IMR-90 (cell line): ENCODE results near the gene SLC39A6. TPM values are rescaled to one million over a fixed set of nuclear protein-coding genes. Genes with fewer than 3 reads are reported as not detected.

Source experiments
- ATAC-seq: fragments of 200-7000 bp; cut with Tn5 transposase; 2 replicates; pipeline ENCODE4 v1.9.1; 2020; ENCODE audit warnings: low read depth, mild to moderate bottlenecking, moderate library complexity
- BruUV-seq: library from RNA; stranded (reverse); fragments of 400-500 nt; replicated peaks from 2 replicates; lab custom pipeline; 2021; lab: Mats Ljungman, UMichigan
- CTCF ChIA-PET: fragments of 300-600 bp; formaldehyde crosslinking; extraction: SDS; loops from one replicate; lab custom pipeline; 2021; ENCODE audit warnings: antibody characterized with exemption; lab: Yijun Ruan, JAX
- POLR2A ChIA-PET: fragments of 300-600 bp; sonication (Branson Sonifier 250); formaldehyde crosslinking; loops from one replicate; lab custom pipeline; 2022; ENCODE audit warnings: antibody characterized with exemption; ENCODE audit not compliant: unreplicated experiment; lab: Charles Lee
- DNase-seq: peaks from one replicate; pipeline ENCODE4 v3.0.0; 2013
- H2AFZ ChIP-seq: replicated peaks from 2 replicates; pipeline ENCODE3; 2013; ENCODE audit warnings: low read length, mild to moderate bottlenecking; ENCODE audit not compliant: poor library complexity
- H2AK5ac ChIP-seq: 2 replicates; pipeline ENCODE4 v1.6.1; 2013; ENCODE audit warnings: low read depth, low read length, inconsistent platforms
- H2AK9ac ChIP-seq: replicated peaks from 2 replicates; pipeline ENCODE3; 2013; ENCODE audit warnings: mild to moderate bottlenecking, low read depth, low read length, moderate library complexity; ENCODE audit not compliant: poor library complexity
- H2BK120ac ChIP-seq: 2 replicates; pipeline ENCODE4 v1.6.1; 2013; ENCODE audit warnings: low read depth, low read length, inconsistent platforms
- H2BK15ac ChIP-seq: 3 replicates; pipeline ENCODE4 v1.6.1; 2013; ENCODE audit warnings: low read depth, low read length, inconsistent platforms
- H2BK20ac ChIP-seq: 2 replicates; pipeline ENCODE4 v1.6.1; 2013; ENCODE audit warnings: low read depth, mild to moderate bottlenecking, inconsistent platforms, low read length, moderate library complexity
- H2BK5ac ChIP-seq: 2 replicates; pipeline ENCODE4 v1.6.1; 2013; ENCODE audit warnings: mild to moderate bottlenecking, low read depth, low read length, inconsistent platforms; ENCODE audit not compliant: poor library complexity, severe bottlenecking
- H3K14ac ChIP-seq: replicated peaks from 2 replicates; pipeline ENCODE4 v1.6.1; 2013; ENCODE audit warnings: low read depth, low read length, inconsistent platforms
- H3K18ac ChIP-seq: 2 replicates; pipeline ENCODE4 v1.6.1; 2013; ENCODE audit warnings: low read depth, low read length, control low read depth
- H3K23ac ChIP-seq: 2 replicates; pipeline ENCODE4 v1.6.1; 2013; ENCODE audit warnings: low read depth, low read length, inconsistent platforms
- H3K27ac ChIP-seq: 2 replicates; pipeline ENCODE4 v1.5.1; 2013; ENCODE audit warnings: mild to moderate bottlenecking, control low read depth, low read length; ENCODE audit not compliant: insufficient read depth
- H3K27me3 ChIP-seq: 2 replicates; pipeline ENCODE4 v1.6.1; 2013; ENCODE audit warnings: low read length; ENCODE audit not compliant: control insufficient read depth, insufficient read depth
- H3K36me3 ChIP-seq: 2 replicates; pipeline ENCODE4 v1.6.1; 2013; ENCODE audit warnings: low read length, mixed read lengths; ENCODE audit not compliant: control insufficient read depth, insufficient read depth
- H3K4ac ChIP-seq: 2 replicates; pipeline ENCODE4 v1.6.1; 2013; ENCODE audit warnings: low read depth, low read length, inconsistent platforms
- H3K4me1 ChIP-seq: 2 replicates; pipeline ENCODE4 v1.6.1; 2013; ENCODE audit warnings: low read length, mixed read lengths; ENCODE audit not compliant: control insufficient read depth, insufficient read depth
- H3K4me2 ChIP-seq: 2 replicates; pipeline ENCODE4 v1.6.1; 2013; ENCODE audit warnings: low read depth, mild to moderate bottlenecking, control low read depth, low read length, moderate library complexity
- H3K4me3 ChIP-seq: 2 replicates; pipeline ENCODE4 v1.5.1; 2013; ENCODE audit warnings: low read depth, mild to moderate bottlenecking, control low read depth, low read length, moderate library complexity; ENCODE audit not compliant: insufficient read depth
- H3K56ac ChIP-seq: 2 replicates; pipeline ENCODE4 v1.6.1; 2013; ENCODE audit warnings: low read length, inconsistent platforms; ENCODE audit not compliant: insufficient read depth; ENCODE audit errors: extremely low read depth
- H3K79me1 ChIP-seq, 2 experiments: 2 replicates each; pipeline ENCODE4 v1.6.1; 2013; ENCODE audit warnings: low read length in 2 of 2, inconsistent platforms in 1 of 2, low read depth in 1 of 2
- H3K9ac ChIP-seq: 2 replicates; pipeline ENCODE4 v1.6.1; 2013; ENCODE audit warnings: low read depth, low read length, control low read depth
- H3K9me1 ChIP-seq: 2 replicates; pipeline ENCODE4 v1.6.1; 2013; ENCODE audit warnings: low read length, inconsistent platforms; ENCODE audit not compliant: insufficient read depth
- H3K9me3 ChIP-seq: 2 replicates; pipeline ENCODE4 v1.6.1; 2013; ENCODE audit warnings: low read length; ENCODE audit not compliant: control insufficient read depth, insufficient read depth
- H4K20me1 ChIP-seq: 2 replicates; pipeline ENCODE4 v1.6.1; 2013; ENCODE audit warnings: low read length, inconsistent platforms; ENCODE audit not compliant: insufficient read depth
- H4K5ac ChIP-seq: 2 replicates; pipeline ENCODE4 v1.6.1; 2013; ENCODE audit warnings: mild to moderate bottlenecking, low read depth, low read length, control low read depth
- H4K8ac ChIP-seq, 2 experiments: 2 replicates each; pipeline ENCODE4 v1.6.1; 2013; ENCODE audit warnings: low read depth in 2 of 2, low read length in 2 of 2, control low read depth in 1 of 2, inconsistent platforms in 1 of 2
- H4K91ac ChIP-seq: 2 replicates; pipeline ENCODE4 v1.6.1; 2013; ENCODE audit warnings: low read depth, low read length, inconsistent platforms; ENCODE audit not compliant: insufficient read depth
- MAZ ChIP-seq: IDR thresholded peaks from 2 replicates; pipeline ENCODE4 v1.6.1; 2012; ENCODE audit warnings: low read depth, mild to moderate bottlenecking, low read length, improper control_type of control experiment, moderate library complexity, borderline replicate concordance
- NFE2L2 ChIP-seq: fragments of 150-350 bp; IDR thresholded peaks from 2 replicates; pipeline ENCODE4 v1.6.1; 2016; ENCODE audit warnings: low read depth, mild to moderate bottlenecking, low read length
- RAD21 ChIP-seq: IDR thresholded peaks from 2 replicates; pipeline ENCODE4 v1.6.1; 2012; ENCODE audit warnings: low read length, improper control_type of control experiment
- RCOR1 ChIP-seq: IDR thresholded peaks from 2 replicates; pipeline ENCODE4 v1.6.1; 2012; ENCODE audit warnings: mild to moderate bottlenecking, low read length, improper control_type of control experiment; ENCODE audit not compliant: insufficient replicate concordance
- WGBS, 2 experiments: methylation state at CpG; one replicate each; pipeline versions ENCODE4 v1.1.5 to v1.1.7; 2013; ENCODE audit warnings: missing lambda C conversion rate in 2 of 2; ENCODE audit not compliant: insufficient read length in 1 of 2; ENCODE audit errors: extremely low coverage in 2 of 2; 5-methylcytosine and 5-hydroxymethylcytosine counted together
- dilution Hi-C: fragments of 300-500 bp; cut with HindIII; formaldehyde crosslinking; loops from one replicate; pipeline ENCODE4 v1.14.3; 2018; ENCODE audit warnings: low sequenced_read_pairs; ENCODE audit not compliant: unreplicated experiment
- in situ Hi-C: fragments of 300-500 bp; cut with MboI; formaldehyde crosslinking; loops from 3 replicates; pipeline ENCODE4 v1.14.3; 2019; ENCODE audit warnings: low sequenced_read_pairs, inconsistent platforms, mixed read lengths
- intact Hi-C: fragments of 100-400 bp; cut with micrococcal nuclease; formaldehyde crosslinking; loops from 2 replicates; pipeline ENCODE4 v1.10.0; 2022
- polyA plus RNA-seq, 3 experiments: library from polyadenylated mRNA; depleted of rRNA; stranded (reverse); fragments of >200 nt; gene quantifications; 2 replicates each; pipeline ENCODE4 v1.2.3, GENCODE V29; 2012; ENCODE audit warnings: low replicate concordance in 1 of 3
- total RNA-seq: library from RNA; depleted of rRNA; stranded (reverse); fragments of >200 nt; gene quantifications from 2 replicates; pipeline ENCODE4 v1.2.3, GENCODE V29; 2012
- TF ChIP-seq, protein P1 (sequence below): fragments of 150-350 bp; IDR thresholded peaks from 2 replicates; pipeline ENCODE4 v1.6.1; 2016; ENCODE audit warnings: low read depth, mild to moderate bottlenecking, low read length, moderate library complexity, borderline replicate concordance
- TF ChIP-seq, protein P2 (sequence below): fragments of 150-350 bp; IDR thresholded peaks from 2 replicates; pipeline ENCODE4 v1.6.1; 2017; ENCODE audit warnings: mild to moderate bottlenecking, antibody characterized with exemption, low read length, low read depth

The SLC39A6 gene
- total and polyA plus RNA-seq, 2 of the 4 experiments (the other 2 are of a cell fraction): 48.7 to 91.9 TPM

DNA sequence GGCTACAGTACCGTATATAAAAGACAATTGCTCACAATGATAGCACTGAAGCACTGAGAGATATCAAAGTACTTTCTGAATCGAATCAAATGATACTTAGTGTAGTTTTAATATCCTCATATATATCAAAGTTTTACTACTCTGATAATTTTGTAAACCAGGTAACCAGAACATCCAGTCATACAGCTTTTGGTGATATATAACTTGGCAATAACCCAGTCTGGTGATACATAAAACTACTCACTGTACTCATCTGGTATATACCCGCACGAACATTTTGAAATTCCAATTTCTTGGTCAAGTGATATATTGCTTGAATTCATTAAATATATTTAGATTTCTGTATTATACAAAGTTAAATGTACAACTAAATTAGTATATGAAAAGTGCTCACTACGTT lies 20.5 kb downstream of the SLC39A6 start:
- POLR2A ChIA-PET: no interaction called here
- intact Hi-C loops: no loop called here
- dilution Hi-C loops: no loop called here

More for the DNA sequence above, 20.5 kb downstream of the SLC39A6 start:
- Histone ChIP-seq H3K9ac (no peak overlapping the region), H3K27ac (no peak overlapping the region), H4K8ac (no peak overlapping the region), H3K4ac (no peak overlapping the region), H3K4me2 (no peak overlapping the region), H3K56ac (no peak overlapping the region), H3K23ac (no peak overlapping the region), H3K36me3 (peaks cover 24% of the 10 kb centered on the region), H2BK20ac (no peak overlapping the region), H2BK5ac (no peak overlapping the region), H4K91ac (no peak overlapping the region), H2BK120ac (no peak overlapping the region), H3K9me3 (no peaks in the 10 kb centered on the region), H3K4me1 (no peaks in the 10 kb centered on the region), H3K4me3 (no peak overlapping the region), H2AFZ (no peak overlapping the region), H4K5ac (no peak overlapping the region), H2AK9ac (no peak overlapping the region), H3K79me1 (0 out of 4 replicates have a peak, but pooled peaks cover 0 to 2% of the 10 kb centered on the region in 2 experiments), H2AK5ac (no peak overlapping the region), H4K20me1 (no peaks in the 10 kb centered on the region), H2BK15ac (no peak overlapping the region), H3K27me3 (no peaks in the 10 kb centered on the region), H3K14ac (no peak overlapping the region), H3K18ac (no peak overlapping the region), H3K9me1 (peaks cover 8% of the 10 kb centered on the region; the same call in 1 of the 2 replicates)
- in situ Hi-C loops: no loop called here
- BruUV-seq: no TSS peak
- CTCF ChIA-PET: no interaction called here
- no CpG with 5 or more reads among the region's 5 CpGs for WGBS, 2 experiments
- no peak for DNase-seq
- ATAC-seq: no peak
- TF ChIP-seq, protein P1, sequence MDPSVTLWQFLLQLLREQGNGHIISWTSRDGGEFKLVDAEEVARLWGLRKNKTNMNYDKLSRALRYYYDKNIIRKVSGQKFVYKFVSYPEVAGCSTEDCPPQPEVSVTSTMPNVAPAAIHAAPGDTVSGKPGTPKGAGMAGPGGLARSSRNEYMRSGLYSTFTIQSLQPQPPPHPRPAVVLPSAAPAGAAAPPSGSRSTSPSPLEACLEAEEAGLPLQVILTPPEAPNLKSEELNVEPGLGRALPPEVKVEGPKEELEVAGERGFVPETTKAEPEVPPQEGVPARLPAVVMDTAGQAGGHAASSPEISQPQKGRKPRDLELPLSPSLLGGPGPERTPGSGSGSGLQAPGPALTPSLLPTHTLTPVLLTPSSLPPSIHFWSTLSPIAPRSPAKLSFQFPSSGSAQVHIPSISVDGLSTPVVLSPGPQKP: no peak
- TF ChIP-seq MAZ (no peak), NFE2L2 (no peak), RCOR1 (no peak), RAD21 (no peak)
- TF ChIP-seq, protein P2, sequence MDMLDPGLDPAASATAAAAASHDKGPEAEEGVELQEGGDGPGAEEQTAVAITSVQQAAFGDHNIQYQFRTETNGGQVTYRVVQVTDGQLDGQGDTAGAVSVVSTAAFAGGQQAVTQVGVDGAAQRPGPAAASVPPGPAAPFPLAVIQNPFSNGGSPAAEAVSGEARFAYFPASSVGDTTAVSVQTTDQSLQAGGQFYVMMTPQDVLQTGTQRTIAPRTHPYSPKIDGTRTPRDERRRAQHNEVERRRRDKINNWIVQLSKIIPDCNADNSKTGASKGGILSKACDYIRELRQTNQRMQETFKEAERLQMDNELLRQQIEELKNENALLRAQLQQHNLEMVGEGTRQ: no peak
